Thoracic aorta (tissue), 2 donors: ENCODE data around the gene HSPA9. TPM values are rescaled to one million over a fixed set of nuclear protein-coding genes. Genes with fewer than 3 reads are reported as not detected.

Experiments
- ATAC-seq: fragments of 150-250 bp; one replicate; pipeline ENCODE4 v1.8.0; 2017; ENCODE audit warnings: low read depth; ENCODE audit not compliant: insufficient number of reproducible peaks, low FRiP score
- DNase-seq: peaks from one replicate; pipeline ENCODE4 v3.0.0-alpha.2; 2020; ENCODE audit warnings: low spot score
- H3K27ac ChIP-seq, 2 donors: fragments of 200-600 bp; sonication (generic); 1 replicate in 1 of 2; 2 replicates in 1 of 2; pipeline ENCODE4 v1.5.1; 2016; ENCODE audit warnings: mild to moderate bottlenecking in 2 of 2, moderate library complexity in 2 of 2
- H3K27me3 ChIP-seq: fragments of 200-600 bp; sonication (generic); replicated peaks from 2 replicates; pipeline ENCODE4 v1.6.0; 2016; ENCODE audit warnings: mild to moderate bottlenecking; ENCODE audit not compliant: insufficient read depth
- H3K36me3 ChIP-seq: fragments of 200-600 bp; sonication (generic); one replicate; pipeline ENCODE4 v1.5.1; 2016
- H3K4me1 ChIP-seq, 2 donors: fragments of 200-600 bp; sonication (generic); 1 replicate in 1 of 2; 2 replicates in 1 of 2; pipeline versions ENCODE4 v1.5.1 to v1.6.0; 2016; ENCODE audit warnings: low read depth in 2 of 2, mild to moderate bottlenecking in 1 of 2; ENCODE audit not compliant: control insufficient read depth in 1 of 2
- H3K4me3 ChIP-seq: fragments of 200-600 bp; sonication (generic); 2 replicates; pipeline ENCODE4 v1.5.1; 2016; ENCODE audit warnings: mild to moderate bottlenecking
- H3K9me3 ChIP-seq: fragments of 200-600 bp; sonication (generic); 2 replicates; pipeline ENCODE4 v1.5.1; 2016
- total RNA-seq, 2 donors: library from RNA; depleted of rRNA; stranded (reverse); fragments of >200 nt; gene quantifications; one replicate each; pipeline versions ENCODE4 v1.1.0 to v1.2.3, GENCODE V29; 2016
- TF ChIP-seq, protein P1 (sequence below): fragments of 200-600 bp; sonication (generic); IDR thresholded peaks from one replicate; pipeline ENCODE4 v1.5.1; 2019; ENCODE audit warnings: antibody characterized with exemption

Gene HSPA9
- total RNA-seq, 2 donors from 2014 or later = 202 to 294 TPM

- Histone ChIP-seq H3K27me3 (no peaks in the 10 kb centered on the region), H3K4me1 (no peaks in the 10 kb centered on the region), H3K27ac (no peak overlapping the region), H3K9me3 (no peaks in the 10 kb centered on the region), H3K4me3 (no peak overlapping the region), H3K36me3 (no peaks in the 10 kb centered on the region)
- ATAC-seq (no peak), DNase-seq (no peak)
- TF ChIP-seq, protein P1, sequence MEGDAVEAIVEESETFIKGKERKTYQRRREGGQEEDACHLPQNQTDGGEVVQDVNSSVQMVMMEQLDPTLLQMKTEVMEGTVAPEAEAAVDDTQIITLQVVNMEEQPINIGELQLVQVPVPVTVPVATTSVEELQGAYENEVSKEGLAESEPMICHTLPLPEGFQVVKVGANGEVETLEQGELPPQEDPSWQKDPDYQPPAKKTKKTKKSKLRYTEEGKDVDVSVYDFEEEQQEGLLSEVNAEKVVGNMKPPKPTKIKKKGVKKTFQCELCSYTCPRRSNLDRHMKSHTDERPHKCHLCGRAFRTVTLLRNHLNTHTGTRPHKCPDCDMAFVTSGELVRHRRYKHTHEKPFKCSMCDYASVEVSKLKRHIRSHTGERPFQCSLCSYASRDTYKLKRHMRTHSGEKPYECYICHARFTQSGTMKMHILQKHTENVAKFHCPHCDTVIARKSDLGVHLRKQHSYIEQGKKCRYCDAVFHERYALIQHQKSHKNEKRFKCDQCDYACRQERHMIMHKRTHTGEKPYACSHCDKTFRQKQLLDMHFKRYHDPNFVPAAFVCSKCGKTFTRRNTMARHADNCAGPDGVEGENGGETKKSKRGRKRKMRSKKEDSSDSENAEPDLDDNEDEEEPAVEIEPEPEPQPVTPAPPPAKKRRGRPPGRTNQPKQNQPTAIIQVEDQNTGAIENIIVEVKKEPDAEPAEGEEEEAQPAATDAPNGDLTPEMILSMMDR = no peak
Measured at GRCh38 chr5:138594305-138595058, 19.3 kb upstream of the HSPA9 start.

GRCh38 chr5:138588013-138588788 lies 13.0 kb upstream of the HSPA9 start:
- Histone ChIP-seq H3K9me3 (no peaks in the 10 kb centered on the region), H3K27me3 (no peaks in the 10 kb centered on the region), H3K36me3 (no peaks in the 10 kb centered on the region), H3K27ac (no peak overlapping the region), H3K4me3 (no peak overlapping the region), H3K4me1 (no peaks in the 10 kb centered on the region)
- DNase-seq = no peak
- ATAC-seq = no peak
- TF ChIP-seq, protein P1 = no peak

- Histone ChIP-seq H3K36me3 (no peaks in the 10 kb centered on the region), H3K4me1 (no peaks in the 10 kb centered on the region), H3K9me3 (no peaks in the 10 kb centered on the region), H3K27me3 (no peaks in the 10 kb centered on the region), H3K4me3 (no peak overlapping the region), H3K27ac (no peak overlapping the region)
- TF ChIP-seq, protein P1 = no peak
- DNase-seq = no peak
- ATAC-seq = no peak
Measured at GRCh38 chr5:138585157-138585556, 10.0 kb upstream of the HSPA9 start.

GRCh38 chr5:138583984-138584637 lies 8.9 kb upstream of the HSPA9 start:
- Histone ChIP-seq H3K9me3 (no peaks in the 10 kb centered on the region), H3K27ac (no peak overlapping the region), H3K27me3 (no peaks in the 10 kb centered on the region), H3K4me1 (no peaks in the 10 kb centered on the region), H3K4me3 (no peak overlapping the region), H3K36me3 (no peaks in the 10 kb centered on the region)
- TF ChIP-seq, protein P1 = no peak
- DNase-seq = no peak
- no peak for ATAC-seq

- H3K9me3 ChIP-seq = no peaks in the 10 kb centered on the region
- H3K4me1 ChIP-seq = no peaks in the 10 kb centered on the region
- no peak overlapping the region for H3K4me3 ChIP-seq
- DNase-seq (no peak), ATAC-seq (no peak)
- no peaks in the 10 kb centered on the region for H3K27me3 ChIP-seq
- no peaks in the 10 kb centered on the region for H3K36me3 ChIP-seq
- no peak overlapping the region for H3K27ac ChIP-seq
- TF ChIP-seq, protein P1 = no peak
Measured at GRCh38 chr5:138582959-138583358, 7.8 kb upstream of the HSPA9 start.
